Mesendoderm (in vitro differentiated cells): ENCODE data around the gene APBA2.

ENCODE experiments used
- DNase-seq: peaks from one replicate; pipeline ENCODE4 v3.0.0; 2013
- H2AK5ac ChIP-seq: 2 replicates; pipeline ENCODE4 v1.6.1; 2013; ENCODE audit warnings: low read length, inconsistent platforms
- H2BK120ac ChIP-seq: 2 replicates; pipeline ENCODE4 v1.6.1; 2013; ENCODE audit warnings: low read depth, mild to moderate bottlenecking, low read length, moderate library complexity, mixed read lengths
- H2BK15ac ChIP-seq: replicated peaks from 2 replicates; pipeline ENCODE4 v1.6.1; 2013; ENCODE audit warnings: low read depth, mild to moderate bottlenecking, moderate library complexity
- H2BK5ac ChIP-seq: 2 replicates; pipeline ENCODE4 v1.6.1; 2013; ENCODE audit warnings: low read length, inconsistent platforms
- H3K18ac ChIP-seq: 2 replicates; pipeline ENCODE4 v1.6.1; 2013; ENCODE audit warnings: mild to moderate bottlenecking, low read length, mixed read lengths
- H3K23ac ChIP-seq: one replicate; pipeline ENCODE4 v1.6.1; 2013; ENCODE audit warnings: low read length
- H3K27ac ChIP-seq: 2 replicates; pipeline ENCODE4 v1.5.1; 2013; ENCODE audit warnings: low read depth, mild to moderate bottlenecking, inconsistent platforms, low read length, moderate library complexity
- H3K27me3 ChIP-seq: 2 replicates; pipeline ENCODE4 v1.6.1; 2013; ENCODE audit warnings: low read length, control low read depth, mild to moderate bottlenecking, inconsistent platforms; ENCODE audit not compliant: insufficient read depth, poor library complexity
- H3K36me3 ChIP-seq: 2 replicates; pipeline ENCODE4 v1.6.1; 2013; ENCODE audit warnings: low read length, inconsistent platforms; ENCODE audit not compliant: control insufficient read depth, insufficient read depth
- H3K4ac ChIP-seq: one replicate; pipeline ENCODE4 v1.6.1; 2013; ENCODE audit warnings: low read depth, mild to moderate bottlenecking, low read length, moderate library complexity
- H3K4me1 ChIP-seq: 2 replicates; pipeline ENCODE4 v1.6.1; 2013; ENCODE audit warnings: low read depth, low read length, inconsistent platforms; ENCODE audit not compliant: control insufficient read depth
- H3K4me2 ChIP-seq: 2 replicates; pipeline ENCODE4 v1.6.1; 2013; ENCODE audit warnings: low read length
- H3K4me3 ChIP-seq: 2 replicates; pipeline ENCODE4 v1.5.1; 2013; ENCODE audit warnings: mild to moderate bottlenecking, low read length
- H3K56ac ChIP-seq: one replicate; pipeline ENCODE4 v1.6.1; 2013; ENCODE audit warnings: low read length
- H3K79me1 ChIP-seq: 2 replicates; pipeline ENCODE4 v1.6.1; 2013; ENCODE audit warnings: low read length, inconsistent platforms
- H3K79me2 ChIP-seq: 2 replicates; pipeline ENCODE4 v1.6.1; 2013; ENCODE audit warnings: mild to moderate bottlenecking, low read length; ENCODE audit not compliant: control insufficient read depth, insufficient read depth
- H3K9ac ChIP-seq: 2 replicates; pipeline ENCODE4 v1.6.1; 2013; ENCODE audit warnings: low read length, inconsistent platforms
- H4K5ac ChIP-seq: one replicate; pipeline ENCODE4 v1.6.1; 2013; ENCODE audit warnings: low read length
- H4K8ac ChIP-seq: one replicate; pipeline ENCODE4 v1.6.1; 2013; ENCODE audit warnings: low read depth, mild to moderate bottlenecking, control low read depth, low read length, moderate library complexity
- WGBS: extraction: QIAGEN DNeasy Blood & Tissue Kit; methylation state at CpG from one replicate; pipeline ENCODE4 v1.1.7; 2013; ENCODE audit warnings: low lambda C conversion rate, missing lambda C conversion rate; ENCODE audit not compliant: insufficient coverage; ENCODE audit errors: extremely low coverage; 5-methylcytosine and 5-hydroxymethylcytosine counted together

The APBA2 gene

GRCh38 chr15:29081781-29082180 is 196.0 kb downstream of the APBA2 start:
- Histone ChIP-seq H3K56ac (no peak overlapping the region), H3K18ac (no peak overlapping the region), H3K4me3 (no peak overlapping the region), H3K27ac (no peak overlapping the region), H2BK15ac (no peak overlapping the region), H3K79me2 (no peaks in the 10 kb centered on the region), H2AK5ac (no peak overlapping the region), H3K23ac (no peak overlapping the region), H3K79me1 (no peaks in the 10 kb centered on the region), H3K4me2 (no peak overlapping the region), H3K36me3 (no peaks in the 10 kb centered on the region), H3K27me3 (no peaks in the 10 kb centered on the region), H4K5ac (no peak overlapping the region), H3K9ac (no peak overlapping the region), H4K8ac (no peak overlapping the region), H2BK5ac (no peak overlapping the region), H3K4ac (no peak overlapping the region), H2BK120ac (no peak overlapping the region), H3K4me1 (no peaks in the 10 kb centered on the region)
- no peak for DNase-seq
- no CpG with 5 or more reads among the region's 10 CpGs for WGBS

- Histone ChIP-seq H3K18ac (no peak overlapping the region), H3K4me2 (no peak overlapping the region), H2BK15ac (no peak overlapping the region), H3K23ac (no peak overlapping the region), H3K56ac (no peak overlapping the region), H3K4me3 (no peak overlapping the region), H3K4me1 (no peaks in the 10 kb centered on the region), H3K36me3 (no peaks in the 10 kb centered on the region), H2BK120ac (no peak overlapping the region), H2AK5ac (no peak overlapping the region), H4K5ac (no peak overlapping the region), H3K79me2 (no peaks in the 10 kb centered on the region), H3K79me1 (no peaks in the 10 kb centered on the region), H3K27ac (no peak overlapping the region), H3K27me3 (no peaks in the 10 kb centered on the region), H4K8ac (no peak overlapping the region), H3K4ac (no peak overlapping the region), H2BK5ac (no peak overlapping the region), H3K9ac (no peak overlapping the region)
- WGBS, result no CpG with 5 or more reads among the region's 4 CpGs
- DNase-seq, result no peak
Measured at GRCh38 chr15:29083161-29083560, 197.4 kb downstream of the APBA2 start.

DNA sequence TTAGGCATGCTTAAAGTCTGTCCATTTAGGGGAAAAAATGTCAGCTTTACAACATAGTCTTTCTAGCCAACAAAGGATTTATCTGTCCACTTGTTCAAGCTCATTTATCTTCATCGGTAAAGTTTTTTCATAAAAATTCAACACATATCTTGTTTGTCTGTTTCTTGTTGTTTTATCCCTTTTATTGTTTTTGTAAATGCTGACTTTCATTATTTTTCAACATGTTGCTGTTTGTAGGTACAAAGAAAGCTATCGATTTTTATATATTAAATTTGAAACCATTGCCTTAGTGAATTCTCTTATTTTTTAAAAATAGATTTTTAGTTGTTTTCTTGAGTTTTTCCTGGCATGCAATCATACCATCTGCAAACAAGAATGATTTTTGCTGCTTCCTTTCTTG is 198.1 kb downstream of the APBA2 start:
- Histone ChIP-seq H3K23ac (no peak overlapping the region), H3K18ac (no peak overlapping the region), H4K5ac (no peak overlapping the region), H3K79me2 (no peaks in the 10 kb centered on the region), H3K4me2 (no peak overlapping the region), H4K8ac (no peak overlapping the region), H3K56ac (no peak overlapping the region), H3K4me3 (no peak overlapping the region), H3K4ac (no peak overlapping the region), H3K79me1 (no peaks in the 10 kb centered on the region), H2BK5ac (no peak overlapping the region), H3K9ac (no peak overlapping the region), H2BK120ac (no peak overlapping the region), H3K4me1 (no peaks in the 10 kb centered on the region), H2AK5ac (no peak overlapping the region), H2BK15ac (no peak overlapping the region), H3K36me3 (no peaks in the 10 kb centered on the region), H3K27ac (no peak overlapping the region), H3K27me3 (no peaks in the 10 kb centered on the region)
- no peak for DNase-seq
- WGBS, result no CpG with 5 or more reads among the region's 2 CpGs

DNA sequence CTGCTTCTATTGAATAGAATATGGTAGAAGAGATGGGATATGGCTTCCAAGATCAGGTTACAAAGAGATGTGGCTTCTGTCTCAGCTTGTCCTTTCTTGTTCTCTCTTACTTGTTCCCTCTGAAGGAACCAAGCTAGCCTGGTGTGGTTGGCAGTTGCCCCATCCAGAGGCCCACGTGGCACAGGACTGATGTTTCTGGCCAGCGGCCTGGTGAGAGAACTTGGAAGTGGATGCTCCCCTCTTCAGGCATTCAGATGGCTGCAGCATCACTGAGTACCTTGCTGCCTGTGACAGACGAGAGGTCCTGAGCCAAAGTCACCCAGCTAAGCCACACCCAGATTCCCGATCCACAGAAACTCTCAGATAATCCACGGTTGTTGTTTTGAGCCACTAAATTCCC is 200.2 kb downstream of the APBA2 start:
- Histone ChIP-seq H3K36me3 (no peaks in the 10 kb centered on the region), H3K79me2 (no peaks in the 10 kb centered on the region), H3K4ac (no peak overlapping the region), H3K18ac (no peak overlapping the region), H3K79me1 (no peaks in the 10 kb centered on the region), H2AK5ac (no peak overlapping the region), H4K5ac (no peak overlapping the region), H3K23ac (no peak overlapping the region), H3K27ac (no peak overlapping the region), H3K4me2 (no peak overlapping the region), H3K4me1 (no peaks in the 10 kb centered on the region), H3K9ac (no peak overlapping the region), H4K8ac (no peak overlapping the region), H2BK5ac (no peak overlapping the region), H3K56ac (no peak overlapping the region), H2BK15ac (no peak overlapping the region), H2BK120ac (no peak overlapping the region), H3K27me3 (no peaks in the 10 kb centered on the region), H3K4me3 (no peak overlapping the region)
- no CpG with 5 or more reads among the region's 5 CpGs for WGBS
- no peak for DNase-seq

DNA sequence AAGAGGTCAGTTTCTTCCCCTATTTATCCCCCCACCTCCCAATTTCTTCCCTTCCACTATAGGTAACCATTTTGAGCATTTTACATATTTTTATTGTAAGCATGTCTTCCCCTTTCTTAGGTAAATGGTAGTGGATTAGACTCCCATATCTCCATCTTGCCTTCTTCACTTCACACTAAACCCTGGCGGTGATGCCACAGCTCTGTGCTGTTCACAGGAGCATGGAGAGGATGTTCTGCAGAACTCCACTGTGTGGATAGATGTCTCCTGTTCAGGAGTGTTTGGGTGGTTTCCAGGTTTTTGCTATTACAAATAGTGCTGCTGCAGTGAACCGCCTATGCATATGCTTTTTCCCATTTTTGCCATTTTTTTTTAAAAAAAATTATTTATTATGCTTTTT is 201.1 kb downstream of the APBA2 start:
- Histone ChIP-seq H3K9ac (no peak overlapping the region), H3K79me2 (no peaks in the 10 kb centered on the region), H4K8ac (no peak overlapping the region), H3K79me1 (no peaks in the 10 kb centered on the region), H4K5ac (no peak overlapping the region), H3K23ac (no peak overlapping the region), H3K56ac (no peak overlapping the region), H3K18ac (no peak overlapping the region), H3K36me3 (no peaks in the 10 kb centered on the region), H3K4me2 (no peak overlapping the region), H2BK120ac (no peak overlapping the region), H3K27ac (no peak overlapping the region), H2BK15ac (no peak overlapping the region), H2BK5ac (no peak overlapping the region), H2AK5ac (no peak overlapping the region), H3K27me3 (no peaks in the 10 kb centered on the region), H3K4me3 (no peak overlapping the region), H3K4ac (no peak overlapping the region), H3K4me1 (no peaks in the 10 kb centered on the region)
- WGBS, result no CpG with 5 or more reads among the region's 2 CpGs
- no peak for DNase-seq

- no peak overlapping the region for H3K23ac ChIP-seq
- no peak overlapping the region for H2BK15ac ChIP-seq
- H3K18ac ChIP-seq, result no peak overlapping the region
- H3K9ac ChIP-seq, result no peak overlapping the region
- no peak overlapping the region for H4K5ac ChIP-seq
- H3K79me1 ChIP-seq, result no peaks in the 10 kb centered on the region
- H3K4ac ChIP-seq, result no peak overlapping the region
- no peak overlapping the region for H3K4me2 ChIP-seq
- no peaks in the 10 kb centered on the region for H3K36me3 ChIP-seq
- no peak overlapping the region for H2AK5ac ChIP-seq
- no peak overlapping the region for H2BK5ac ChIP-seq
- no peak overlapping the region for H2BK120ac ChIP-seq
- no peaks in the 10 kb centered on the region for H3K27me3 ChIP-seq
- H3K79me2 ChIP-seq, result no peaks in the 10 kb centered on the region
- no peaks in the 10 kb centered on the region for H3K4me1 ChIP-seq
- H3K27ac ChIP-seq, result no peak overlapping the region
- no peak for DNase-seq
- H3K4me3 ChIP-seq, result no peak overlapping the region
- no CpG with 5 or more reads among the region's 16 CpGs for WGBS
- no peak overlapping the region for H3K56ac ChIP-seq
- no peak overlapping the region for H4K8ac ChIP-seq
Measured at GRCh38 chr15:29087521-29088285, 201.9 kb downstream of the APBA2 start.
